Endothelial cell of umbilical vein (primary cell): ENCODE results near the gene GRM4. TPM values are rescaled to one million over a fixed set of nuclear protein-coding genes. Genes with fewer than 3 reads are reported as not detected.

Source experiments
- BruUV-seq: library from RNA; stranded (reverse); fragments of 400-500 nt; replicated peaks from 2 replicates; lab custom pipeline; 2021; lab: Mats Ljungman, UMichigan
- CTCF ChIA-PET: fragments of 300-600, 350-600 bp; sonication (Branson Sonifier 250); formaldehyde crosslinking; loops from one replicate; lab custom pipeline; 2021; ENCODE audit warnings: antibody characterized with exemption, inconsistent platforms; lab: Charles Lee
- POLR2A ChIA-PET: fragments of 300-600, 350-600 bp; sonication (Branson Sonifier 250); formaldehyde crosslinking; loops from one replicate; lab custom pipeline; 2021; ENCODE audit warnings: antibody characterized with exemption, inconsistent platforms; lab: Charles Lee
- DNase-seq: peaks from one replicate; pipeline ENCODE4 v3.0.0-alpha.2; 2011; ENCODE audit warnings: low read depth, low spot score
- FAIRE-seq: peaks from 2 replicates; lab custom pipeline; 2011; peaks lifted over from hg19 to GRCh38; lab: Jason Lieb, UNC
- H2AFZ ChIP-seq: 2 replicates; pipeline ENCODE4 v1.6.0; 2012; ENCODE audit warnings: low read depth, low read length, control low read depth, inconsistent platforms
- H3K27ac ChIP-seq: 2 replicates; pipeline ENCODE4 v1.5.1; 2011; ENCODE audit warnings: low read depth, mild to moderate bottlenecking, control low read depth, low read length, moderate library complexity; ENCODE audit not compliant: insufficient read depth
- H3K27me3 ChIP-seq, 2 experiments: 2 replicates each; pipeline versions ENCODE4 v1.6.0 to v1.6.1; 2011; ENCODE audit warnings: low read length in 2 of 2, mixed read lengths in 1 of 2; ENCODE audit not compliant: control insufficient read depth in 2 of 2, insufficient read depth in 2 of 2
- H3K36me3 ChIP-seq, 2 experiments: 2 replicates in 1 of 2; 3 replicates in 1 of 2; pipeline ENCODE4 v1.5.1; 2011; ENCODE audit warnings: low read length in 2 of 2, mild to moderate bottlenecking in 1 of 2, moderate library complexity in 1 of 2; ENCODE audit not compliant: control insufficient read depth in 2 of 2, insufficient read depth in 2 of 2; ENCODE audit errors: extremely low read depth in 1 of 2
- H3K4me1 ChIP-seq: 3 replicates; pipeline ENCODE4 v1.5.1; 2011; ENCODE audit warnings: mild to moderate bottlenecking, low read length; ENCODE audit not compliant: control insufficient read depth, insufficient read depth; ENCODE audit errors: extremely low read depth
- H3K4me2 ChIP-seq: 2 replicates; pipeline ENCODE4 v1.6.1; 2011; ENCODE audit warnings: low read length, control low read depth, mixed read lengths; ENCODE audit not compliant: insufficient read depth
- H3K4me3 ChIP-seq, 3 experiments: fragments of 200-600 bp in 1 of 3; sonication (generic), shearing (Covaris generic) in 1 of 3; replicated peaks in 1 of 3; 2 replicates each; pipeline ENCODE4 v1.5.1; 2011 to 2016; ENCODE audit warnings: control low read depth in 3 of 3, low read length in 3 of 3, mild to moderate bottlenecking in 2 of 3, inconsistent platforms in 1 of 3, low read depth in 1 of 3, moderate library complexity in 1 of 3; ENCODE audit not compliant: insufficient read depth in 1 of 3
- H3K79me2 ChIP-seq: 2 replicates; pipeline ENCODE4 v1.6.0; 2012; ENCODE audit warnings: low read length, inconsistent platforms; ENCODE audit not compliant: control insufficient read depth, insufficient read depth
- H3K9ac ChIP-seq: replicated peaks from 2 replicates; pipeline ENCODE3; 2011; ENCODE audit warnings: low read length, control low read depth; ENCODE audit not compliant: insufficient read depth; ENCODE audit errors: extremely low read depth
- H3K9me1 ChIP-seq: replicated peaks from 3 replicates; pipeline ENCODE4 v1.6.0; 2011; ENCODE audit warnings: mild to moderate bottlenecking, low read length; ENCODE audit not compliant: control insufficient read depth, insufficient read depth; ENCODE audit errors: extremely low read depth
- H3K9me3 ChIP-seq: replicated peaks from 2 replicates; pipeline ENCODE4 v1.5.1; 2012; ENCODE audit warnings: low read length, inconsistent platforms; ENCODE audit not compliant: control insufficient read depth, insufficient read depth
- H4K20me1 ChIP-seq: replicated peaks from 2 replicates; pipeline ENCODE3; 2011; ENCODE audit warnings: mild to moderate bottlenecking, low read length; ENCODE audit not compliant: control insufficient read depth, insufficient read depth; ENCODE audit errors: extremely low read depth
- EZH2 ChIP-seq: IDR thresholded peaks from 2 replicates; pipeline ENCODE4 v1.6.1; 2012; ENCODE audit warnings: borderline replicate concordance, low read depth, mild to moderate bottlenecking, moderate library complexity, low read length, inconsistent platforms; ENCODE audit not compliant: severe bottlenecking
- FOS ChIP-seq: IDR thresholded peaks from 2 replicates; pipeline ENCODE4 v1.6.1; 2011; ENCODE audit warnings: mild to moderate bottlenecking, low read length, moderate library complexity, borderline replicate concordance; ENCODE audit not compliant: insufficient read depth
- GATA2 ChIP-seq: IDR thresholded peaks from 2 replicates; pipeline ENCODE4 v1.7.0; 2011; ENCODE audit warnings: low read depth, mild to moderate bottlenecking, moderate library complexity, mixed read lengths, low read length; ENCODE audit not compliant: insufficient read length, insufficient read depth
- JUN ChIP-seq: IDR thresholded peaks from 2 replicates; pipeline ENCODE4 v1.6.1; 2011; ENCODE audit warnings: borderline replicate concordance, low read depth; ENCODE audit not compliant: insufficient read length, insufficient read depth
- MYC ChIP-seq: IDR thresholded peaks from one replicate; pipeline ENCODE4 v1.6.1; 2011; ENCODE audit warnings: mild to moderate bottlenecking, low read depth, low read length
- POLR2A ChIP-seq: IDR thresholded peaks from 2 replicates; pipeline ENCODE4 v1.6.1; 2012; ENCODE audit warnings: low read depth, mild to moderate bottlenecking, control low read depth, low read length
- POLR2AphosphoS5 ChIP-seq: IDR thresholded peaks from 2 replicates; pipeline ENCODE4 v1.6.1; 2012; ENCODE audit warnings: low read depth, mild to moderate bottlenecking, control low read depth, low read length, moderate library complexity; ENCODE audit not compliant: insufficient read depth
- dilution Hi-C: fragments of 300-500 bp; cut with MboI; formaldehyde crosslinking; loops from one replicate; pipeline ENCODE4 v1.15.0; 2019; ENCODE audit warnings: low sequenced_read_pairs; ENCODE audit not compliant: extremely low pct_ligation_motif_present
- intact Hi-C: fragments of 100-400 bp; cut with micrococcal nuclease; formaldehyde crosslinking; loops from one replicate; pipeline ENCODE4 v1.10.0; 2022
- polyA plus RNA-seq, 4 experiments: library from polyadenylated mRNA; depleted of rRNA in 3 of 4; stranded (reverse) in 3 of 4; unstranded in 1 of 4; fragments of >200 nt; gene quantifications; 2 replicates each; pipeline versions ENCODE4 v1.2.1 to v1.2.3, GENCODE V29; 2011 to 2012; ENCODE audit warnings: missing spikeins in 1 of 4
- total RNA-seq: library from RNA; stranded (reverse); gene quantifications from 2 replicates; pipeline ENCODE4 v1.2.3, GENCODE V29; 2021
- TF ChIP-seq, protein P1 (sequence below): IDR thresholded peaks from 2 replicates; pipeline ENCODE4 v1.6.1; 2011; ENCODE audit not compliant: insufficient read depth, insufficient read length
- TF ChIP-seq, protein P2 (sequence below), 2 donors: IDR thresholded peaks; 1 replicate in 1 of 2; 2 replicates in 1 of 2; pipeline ENCODE4 v1.5.1; 2011; ENCODE audit warnings: low read length in 2 of 2, mild to moderate bottlenecking in 2 of 2, moderate library complexity in 2 of 2, control low read depth in 1 of 2, inconsistent platforms in 1 of 2, low read depth in 1 of 2; ENCODE audit not compliant: insufficient read depth in 1 of 2; ENCODE audit errors: extremely low read depth in 1 of 2

The GRM4 gene
- total and polyA plus RNA-seq, 2 donors (not counting 3 experiments of a cell fraction or from before 2014, with no cell fraction given): 0.03 TPM; not detected in 1

DNA sequence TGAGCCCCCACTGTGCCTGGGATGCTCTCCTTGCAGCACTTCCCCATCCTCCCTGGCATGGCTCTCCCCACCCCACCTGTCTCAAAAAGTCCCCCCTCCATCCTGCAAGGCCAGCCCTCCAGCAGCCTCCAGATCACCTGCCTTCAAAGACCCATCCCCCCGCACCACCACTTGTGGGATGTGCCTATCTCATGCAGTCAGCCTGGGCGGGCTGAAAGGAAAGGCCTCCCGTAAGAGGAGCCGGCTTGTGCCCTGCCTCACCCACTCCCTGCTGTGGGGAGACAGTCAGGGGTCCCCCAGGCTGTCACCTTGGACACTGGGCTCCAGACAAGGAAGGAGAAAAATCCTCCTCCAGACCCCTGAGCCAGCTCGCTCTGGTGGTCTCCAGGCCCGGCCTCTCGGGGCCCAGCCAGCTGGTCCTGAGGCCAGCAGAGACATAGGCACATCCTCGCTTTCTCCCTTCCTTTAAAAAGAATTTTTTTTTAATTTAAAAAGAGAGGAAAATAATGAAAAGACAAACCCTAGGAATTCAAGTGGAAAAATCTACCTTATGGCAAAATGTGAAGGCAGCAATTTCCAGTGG, 77.3 kb downstream of the GRM4 start:
- FAIRE-seq: no peak
- intact Hi-C loops (no loop called here), dilution Hi-C loops (no loop called here)
- H3K79me2 ChIP-seq: no peaks in the 10 kb centered on the region
- DNase-seq: no peak
- TF ChIP-seq EZH2: no peak
- TF ChIP-seq, protein P1, sequence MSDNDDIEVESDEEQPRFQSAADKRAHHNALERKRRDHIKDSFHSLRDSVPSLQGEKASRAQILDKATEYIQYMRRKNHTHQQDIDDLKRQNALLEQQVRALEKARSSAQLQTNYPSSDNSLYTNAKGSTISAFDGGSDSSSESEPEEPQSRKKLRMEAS: no peak
- no peak for TF ChIP-seq FOS
- no peak for TF ChIP-seq POLR2A
- no peak for TF ChIP-seq POLR2AphosphoS5
- TF ChIP-seq JUN: no peak
- TF ChIP-seq GATA2: no peak
- TF ChIP-seq, protein P2, sequence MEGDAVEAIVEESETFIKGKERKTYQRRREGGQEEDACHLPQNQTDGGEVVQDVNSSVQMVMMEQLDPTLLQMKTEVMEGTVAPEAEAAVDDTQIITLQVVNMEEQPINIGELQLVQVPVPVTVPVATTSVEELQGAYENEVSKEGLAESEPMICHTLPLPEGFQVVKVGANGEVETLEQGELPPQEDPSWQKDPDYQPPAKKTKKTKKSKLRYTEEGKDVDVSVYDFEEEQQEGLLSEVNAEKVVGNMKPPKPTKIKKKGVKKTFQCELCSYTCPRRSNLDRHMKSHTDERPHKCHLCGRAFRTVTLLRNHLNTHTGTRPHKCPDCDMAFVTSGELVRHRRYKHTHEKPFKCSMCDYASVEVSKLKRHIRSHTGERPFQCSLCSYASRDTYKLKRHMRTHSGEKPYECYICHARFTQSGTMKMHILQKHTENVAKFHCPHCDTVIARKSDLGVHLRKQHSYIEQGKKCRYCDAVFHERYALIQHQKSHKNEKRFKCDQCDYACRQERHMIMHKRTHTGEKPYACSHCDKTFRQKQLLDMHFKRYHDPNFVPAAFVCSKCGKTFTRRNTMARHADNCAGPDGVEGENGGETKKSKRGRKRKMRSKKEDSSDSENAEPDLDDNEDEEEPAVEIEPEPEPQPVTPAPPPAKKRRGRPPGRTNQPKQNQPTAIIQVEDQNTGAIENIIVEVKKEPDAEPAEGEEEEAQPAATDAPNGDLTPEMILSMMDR (IDR thresholded peaks at IDR 0.05; ENCODE audit: extremely low read depth in 1 of 2, insufficient read depth in 1 of 2, low read depth in 1 of 2, low read length in 2 of 2): no peak
- no peak for TF ChIP-seq MYC
- no peaks in the 10 kb centered on the region for H3K4me1 ChIP-seq
- POLR2A ChIA-PET: no interaction called here
- H2AFZ ChIP-seq: no peak overlapping the region
- H3K9me1 ChIP-seq: no peaks in the 10 kb centered on the region
- H3K4me3 ChIP-seq: no peak overlapping the region
- no peaks in the 10 kb centered on the region for H3K36me3 ChIP-seq
- no peak overlapping the region for H3K4me2 ChIP-seq
- H3K27ac ChIP-seq: no peak overlapping the region
- no peaks in the 10 kb centered on the region for H3K27me3 ChIP-seq
- no peaks in the 10 kb centered on the region for H3K9me3 ChIP-seq
- H3K9ac ChIP-seq: no peak overlapping the region
- BruUV-seq: no TSS peak
- H4K20me1 ChIP-seq: no peaks in the 10 kb centered on the region
- CTCF ChIA-PET: interaction anchor here (4.7 kb wide), 1 partner anchor 14 kb away, joined by 27 read pairs; no protein-coding TSS in a partner anchor
